Activated T-helper 1 cell treated with anti-CD3 and anti-CD28 coated beads, Interleukin-12 subunit alpha, Interleukin-12 subunit beta, Interleukin-2, Interleukin-4 antibody, amounts not matched to agents 30 ng/mL and 10 ng/mL and 1 ng/mL, durations not matched to agents 14 hours and 24 hours and 36 hours (primary cell): ENCODE data around the gene PARVA. TPM values are rescaled to one million over a fixed set of nuclear protein-coding genes. Genes with fewer than 3 reads are reported as not detected.

Experiments used
- DNase-seq: peaks from one replicate; pipeline ENCODE4 v3.0.0; 2021; ENCODE audit warnings: low spot score
- H3K27ac Mint-ChIP-seq: one replicate; pipeline ENCODE4 v1.8.0; 2021; ENCODE audit warnings: mild to moderate bottlenecking, mixed read lengths
- H3K27me3 Mint-ChIP-seq: one replicate; pipeline ENCODE4 v1.8.0; 2022; ENCODE audit warnings: mild to moderate bottlenecking, moderate library complexity, mixed read lengths; ENCODE audit not compliant: insufficient read depth
- H3K36me3 Mint-ChIP-seq: one replicate; pipeline ENCODE4 v1.8.0; 2021; ENCODE audit warnings: low read depth, mixed read lengths
- H3K4me1 Mint-ChIP-seq: one replicate; pipeline ENCODE4 v1.8.0; 2021; ENCODE audit warnings: low read depth, mixed read lengths
- H3K4me3 Mint-ChIP-seq: one replicate; pipeline ENCODE4 v1.8.0; 2021; ENCODE audit warnings: mild to moderate bottlenecking, moderate library complexity, mixed read lengths
- H3K9me3 Mint-ChIP-seq: one replicate; pipeline ENCODE4 v1.8.0; 2021; ENCODE audit warnings: mixed read lengths
- intact Hi-C: fragments of 100-400 bp; cut with micrococcal nuclease; formaldehyde crosslinking; loops from one replicate; pipeline ENCODE4 v1.15.1; 2024
- total RNA-seq: library from RNA; stranded (reverse); gene quantifications from 2 replicates; pipeline ENCODE4 v1.2.3, GENCODE V29; 2022

The PARVA gene
- total RNA-seq, 1 donor from 2014 or later: not detected

DNA sequence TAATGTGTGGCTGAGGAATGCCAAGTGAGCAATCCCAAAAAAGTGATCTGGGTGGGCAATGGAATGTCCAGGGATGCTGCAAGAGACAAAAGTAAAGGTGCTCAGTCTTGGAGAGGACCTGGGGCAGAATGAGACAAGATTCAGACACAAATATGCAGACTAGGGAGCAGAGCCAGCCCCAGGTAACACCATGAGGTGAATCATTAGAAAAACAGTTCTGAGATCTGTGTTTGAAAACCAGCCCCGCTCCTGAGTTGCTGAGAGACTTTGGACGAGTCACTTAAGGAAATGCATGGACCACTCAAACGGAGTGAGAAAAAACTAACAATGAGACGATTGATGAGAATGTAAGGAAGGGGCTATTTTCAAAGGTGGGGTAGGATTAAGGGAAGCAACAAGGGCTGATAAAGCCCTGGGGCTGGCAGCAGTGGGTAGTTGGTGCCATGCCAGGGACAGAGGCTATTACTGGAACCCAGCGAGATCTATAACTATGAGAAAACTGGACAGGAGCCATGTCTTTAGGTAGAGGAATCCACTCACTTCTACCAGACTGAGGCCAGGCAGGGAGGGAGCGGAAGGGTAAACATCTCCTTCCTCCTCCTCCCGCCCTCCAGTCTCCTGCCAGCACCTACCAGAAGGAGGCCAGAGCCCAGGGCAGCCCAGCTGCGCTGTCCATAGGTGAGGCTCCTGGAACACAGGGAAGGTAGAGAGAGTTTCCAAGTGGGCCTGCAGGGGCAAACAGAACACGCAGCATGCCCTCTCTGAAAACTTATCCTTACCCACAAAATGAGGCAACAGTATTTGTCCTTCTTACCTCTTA, 166.4 kb downstream of the PARVA start:
- no peak for DNase-seq
- intact Hi-C loops: no loop called here
- Mint-ChIP-seq H3K4me1 (no peaks in the 10 kb centered on the region), H3K27me3 (no peaks in the 10 kb centered on the region), H3K27ac (no peak overlapping the region), H3K36me3 (no peaks in the 10 kb centered on the region), H3K4me3 (no peak overlapping the region), H3K9me3 (no peaks in the 10 kb centered on the region)

GRCh38 chr11:12544986-12545775, 167.8 kb downstream of the PARVA start:
- Mint-ChIP-seq H3K4me1 (no peaks in the 10 kb centered on the region), H3K9me3 (no peaks in the 10 kb centered on the region), H3K27me3 (no peaks in the 10 kb centered on the region), H3K4me3 (no peak overlapping the region), H3K27ac (no peak overlapping the region), H3K36me3 (no peaks in the 10 kb centered on the region)
- intact Hi-C loops: no loop called here
- DNase-seq: no peak

DNA sequence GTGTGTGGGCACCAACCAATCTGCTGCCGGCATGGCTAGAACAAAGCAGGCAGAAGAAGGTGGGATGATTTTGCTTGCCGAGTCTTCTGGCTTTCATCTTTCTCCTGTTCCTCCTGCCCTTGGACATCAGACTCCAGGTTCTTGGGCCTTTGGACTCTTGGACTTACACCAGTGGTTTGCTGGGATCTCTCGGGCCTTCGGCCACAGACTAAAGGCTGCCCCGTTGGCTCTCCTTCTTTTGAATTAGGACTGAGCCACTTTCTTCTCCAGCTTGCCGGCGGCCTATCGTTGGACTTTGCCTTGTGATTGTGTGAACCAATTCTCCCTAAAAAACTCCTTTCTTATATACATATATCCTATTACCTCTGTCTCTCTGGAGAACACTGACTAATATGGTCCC, 168.8 kb downstream of the PARVA start:
- intact Hi-C loops: no loop called here
- H3K4me1 Mint-ChIP-seq: no peaks in the 10 kb centered on the region
- DNase-seq: no peak
- no peaks in the 10 kb centered on the region for H3K36me3 Mint-ChIP-seq
- no peak overlapping the region for H3K4me3 Mint-ChIP-seq
- no peaks in the 10 kb centered on the region for H3K9me3 Mint-ChIP-seq
- H3K27me3 Mint-ChIP-seq: no peaks in the 10 kb centered on the region
- H3K27ac Mint-ChIP-seq: no peak overlapping the region

GRCh38 chr11:12546660-12547059, 169.3 kb downstream of the PARVA start:
- no peak for DNase-seq
- Mint-ChIP-seq H3K4me1 (no peaks in the 10 kb centered on the region), H3K27ac (no peak overlapping the region), H3K27me3 (no peaks in the 10 kb centered on the region), H3K4me3 (no peak overlapping the region), H3K9me3 (no peaks in the 10 kb centered on the region), H3K36me3 (no peaks in the 10 kb centered on the region)
- intact Hi-C loops: no loop called here

GRCh38 chr11:12547953-12548650, 170.7 kb downstream of the PARVA start:
- Mint-ChIP-seq H3K27me3 (peaks cover 3% of the 10 kb centered on the region), H3K9me3 (no peaks in the 10 kb centered on the region), H3K36me3 (no peaks in the 10 kb centered on the region), H3K27ac (no peak overlapping the region), H3K4me1 (no peaks in the 10 kb centered on the region), H3K4me3 (no peak overlapping the region)
- DNase-seq: no peak
- intact Hi-C loops: no loop called here

- H3K27me3 Mint-ChIP-seq: peaks cover 10% of the 10 kb centered on the region
- no peaks in the 10 kb centered on the region for H3K36me3 Mint-ChIP-seq
- intact Hi-C loops: no loop called here
- H3K27ac Mint-ChIP-seq: no peak overlapping the region
- no peaks in the 10 kb centered on the region for H3K4me1 Mint-ChIP-seq
- H3K9me3 Mint-ChIP-seq: no peaks in the 10 kb centered on the region
- no peak overlapping the region for H3K4me3 Mint-ChIP-seq
- no peak for DNase-seq
Observed at GRCh38 chr11:12552692-12553091, 175.3 kb downstream of the PARVA start.

DNA sequence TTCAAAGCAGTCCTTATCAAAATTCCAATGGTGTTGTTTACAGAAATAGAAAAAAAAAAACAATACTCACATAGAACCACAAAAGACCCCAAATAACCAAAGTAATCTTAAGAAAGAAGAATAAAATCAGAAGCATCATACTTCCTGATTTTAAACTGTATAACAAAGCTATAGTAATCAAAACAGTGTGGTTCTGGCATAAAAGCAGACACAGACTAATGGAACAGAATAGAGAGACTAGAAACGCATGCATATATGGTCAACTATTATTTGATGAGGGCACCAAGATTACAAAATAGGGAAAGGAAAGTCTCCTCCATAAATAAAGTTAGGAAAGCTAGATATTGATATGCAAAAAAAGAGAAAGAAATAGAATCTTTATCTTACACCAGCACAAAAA, 176.8 kb downstream of the PARVA start:
- H3K4me3 Mint-ChIP-seq: no peak overlapping the region
- no peaks in the 10 kb centered on the region for H3K36me3 Mint-ChIP-seq
- H3K9me3 Mint-ChIP-seq: no peaks in the 10 kb centered on the region
- H3K4me1 Mint-ChIP-seq: no peaks in the 10 kb centered on the region
- no peak for DNase-seq
- intact Hi-C loops: no loop called here
- peaks cover 12% of the 10 kb centered on the region for H3K27me3 Mint-ChIP-seq
- no peak overlapping the region for H3K27ac Mint-ChIP-seq

- Mint-ChIP-seq H3K27ac (no peak overlapping the region), H3K27me3 (peaks cover 14% of the 10 kb centered on the region), H3K4me3 (no peak overlapping the region), H3K9me3 (no peaks in the 10 kb centered on the region), H3K4me1 (no peaks in the 10 kb centered on the region), H3K36me3 (no peaks in the 10 kb centered on the region)
- no peak for DNase-seq
- intact Hi-C loops: no loop called here
Observed at GRCh38 chr11:12556155-12556554, 178.8 kb downstream of the PARVA start.

DNA sequence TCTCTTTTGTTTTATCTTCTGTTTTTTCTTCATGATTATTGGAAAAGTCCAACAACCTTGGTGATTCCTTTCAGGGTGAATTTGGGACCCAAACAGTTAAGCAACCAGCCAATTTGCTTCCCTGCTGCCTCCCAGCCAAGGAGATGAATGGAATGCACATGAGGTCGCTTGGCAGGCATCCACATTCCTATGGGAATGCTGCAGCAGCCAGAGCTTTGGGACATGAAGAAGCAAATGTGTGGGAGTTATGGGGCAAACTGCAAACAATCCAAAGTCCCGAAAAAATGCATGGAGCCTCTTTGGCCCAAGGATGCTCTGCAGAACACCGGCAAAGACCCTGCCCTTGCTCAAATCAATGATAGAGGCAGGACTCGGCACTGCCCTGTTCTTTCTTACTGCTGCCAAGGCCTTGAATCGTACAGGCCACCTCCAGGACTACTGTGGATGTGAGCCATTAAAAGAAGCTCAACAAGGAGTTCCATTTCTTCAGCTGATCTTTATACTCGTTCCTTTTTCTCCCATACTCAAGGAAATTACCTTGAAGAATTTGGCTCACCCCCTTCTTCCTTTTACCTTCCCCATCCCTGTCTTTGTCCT, 179.5 kb downstream of the PARVA start:
- Mint-ChIP-seq H3K27me3 (peaks cover 15% of the 10 kb centered on the region), H3K36me3 (no peaks in the 10 kb centered on the region), H3K27ac (no peak overlapping the region), H3K4me3 (no peak overlapping the region), H3K4me1 (no peaks in the 10 kb centered on the region), H3K9me3 (no peaks in the 10 kb centered on the region)
- intact Hi-C loops: no loop called here
- DNase-seq: no peak

- intact Hi-C loops: no loop called here
- no peak overlapping the region for H3K27ac Mint-ChIP-seq
- H3K4me1 Mint-ChIP-seq: no peaks in the 10 kb centered on the region
- H3K4me3 Mint-ChIP-seq: no peak overlapping the region
- H3K36me3 Mint-ChIP-seq: no peaks in the 10 kb centered on the region
- peaks cover 21% of the 10 kb centered on the region for H3K27me3 Mint-ChIP-seq
- H3K9me3 Mint-ChIP-seq: no peaks in the 10 kb centered on the region
- DNase-seq: no peak
Observed at GRCh38 chr11:12559011-12559410, 181.6 kb downstream of the PARVA start.

DNA sequence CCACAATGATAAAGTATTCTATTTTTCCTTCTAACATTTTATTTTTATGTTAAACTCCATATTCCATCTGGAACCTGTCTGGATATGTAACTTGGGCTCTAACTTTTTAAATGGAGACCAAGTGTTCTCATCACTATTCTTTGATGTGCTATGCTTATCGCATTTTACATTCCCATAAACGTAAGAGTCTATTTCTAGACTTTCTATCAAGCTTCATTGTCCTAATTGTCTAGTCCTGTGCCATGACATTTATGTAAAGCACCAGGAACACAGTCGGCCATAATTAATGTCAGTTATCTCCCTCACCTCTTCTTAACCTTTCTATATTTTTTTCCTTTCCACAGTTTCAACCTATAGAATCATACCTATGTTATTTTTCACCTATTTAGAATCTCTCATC, 183.0 kb downstream of the PARVA start:
- Mint-ChIP-seq H3K27me3 (peaks cover 19% of the 10 kb centered on the region), H3K36me3 (no peaks in the 10 kb centered on the region), H3K4me1 (no peaks in the 10 kb centered on the region), H3K27ac (no peak overlapping the region), H3K9me3 (no peaks in the 10 kb centered on the region), H3K4me3 (no peak overlapping the region)
- DNase-seq: no peak
- intact Hi-C loops: no loop called here

GRCh38 chr11:12560861-12561260, 183.5 kb downstream of the PARVA start:
- Mint-ChIP-seq H3K4me3 (no peak overlapping the region), H3K27me3 (peaks cover 20% of the 10 kb centered on the region), H3K9me3 (no peaks in the 10 kb centered on the region), H3K36me3 (no peaks in the 10 kb centered on the region), H3K4me1 (no peaks in the 10 kb centered on the region), H3K27ac (no peak overlapping the region)
- DNase-seq: no peak
- intact Hi-C loops: no loop called here

- Mint-ChIP-seq H3K27me3 (peaks cover 21% of the 10 kb centered on the region), H3K9me3 (no peaks in the 10 kb centered on the region), H3K4me3 (no peak overlapping the region)
Observed at GRCh38 chr11:12564012-12564411, 186.6 kb downstream of the PARVA start.

More at GRCh38 chr11:12564012-12564411, 186.6 kb downstream of the PARVA start:
- Mint-ChIP-seq H3K36me3 (no peaks in the 10 kb centered on the region), H3K27ac (no peak overlapping the region), H3K4me1 (no peaks in the 10 kb centered on the region)
- intact Hi-C loops: no loop called here
- no peak for DNase-seq
